Caco-2 (cell line): ENCODE data around the gene PLD4. TPM values are rescaled to one million over a fixed set of nuclear protein-coding genes. Genes with fewer than 3 reads are reported as not detected.

Experiments used
- BruUV-seq: library from RNA; stranded (reverse); fragments of 400-500 nt; replicated peaks from 2 replicates; lab custom pipeline; 2021; lab: Mats Ljungman, UMichigan
- CTCF ChIA-PET: fragments of 300-600 bp; sonication (Branson Sonifier 250); formaldehyde crosslinking; loops from one replicate; lab custom pipeline; 2022; ENCODE audit warnings: antibody characterized with exemption; lab: Charles Lee
- POLR2A ChIA-PET: fragments of 300-600 bp; sonication (Branson Sonifier 250); formaldehyde crosslinking; loops from one replicate; lab custom pipeline; 2022; ENCODE audit warnings: antibody characterized with exemption; lab: Charles Lee
- DNase-seq, 2 experiments: peaks; one replicate each; pipeline versions ENCODE4 v3.0.0 to v3.0.0-alpha.2; 2020 to 2022
- H3K27me3 ChIP-seq: replicated peaks from 2 replicates; pipeline ENCODE4 v1.6.0; 2011; ENCODE audit warnings: low read length; ENCODE audit not compliant: control insufficient read depth, insufficient read depth
- H3K36me3 ChIP-seq: 2 replicates; pipeline ENCODE4 v1.5.1; 2011; ENCODE audit warnings: low read length; ENCODE audit not compliant: control insufficient read depth, insufficient read depth
- H3K4me1 ChIP-seq: fragments of 250-450 bp; sonication (Bioruptor Pico); 2 replicates; pipeline ENCODE4 v1.5.1; 2020; ENCODE audit warnings: mild to moderate bottlenecking
- H3K4me3 ChIP-seq: 2 replicates; pipeline ENCODE4 v1.5.1; 2011; ENCODE audit warnings: low read depth, mild to moderate bottlenecking, control low read depth, low read length
- H3K9me3 ChIP-seq: fragments of 250-450 bp; sonication (Bioruptor Pico); 2 replicates; pipeline ENCODE4 v1.5.1; 2020; ENCODE audit warnings: mild to moderate bottlenecking, moderate library complexity
- H3K27ac Mint-ChIP-seq: one replicate; pipeline ENCODE4 v1.8.0; 2022; ENCODE audit warnings: mixed read lengths; ENCODE audit not compliant: unreplicated experiment
- H3K27me3 Mint-ChIP-seq: one replicate; pipeline ENCODE4 v1.8.0; 2022; ENCODE audit warnings: mixed read lengths; ENCODE audit not compliant: insufficient read depth, unreplicated experiment
- H3K36me3 Mint-ChIP-seq: one replicate; pipeline ENCODE4 v1.8.0; 2022; ENCODE audit warnings: mild to moderate bottlenecking, mixed read lengths; ENCODE audit not compliant: insufficient read depth, unreplicated experiment
- H3K4me1 Mint-ChIP-seq: one replicate; pipeline ENCODE4 v1.8.0; 2022; ENCODE audit warnings: low read depth, mixed read lengths; ENCODE audit not compliant: unreplicated experiment
- H3K4me3 Mint-ChIP-seq: one replicate; pipeline ENCODE4 v1.8.0; 2022; ENCODE audit warnings: mild to moderate bottlenecking, moderate library complexity, mixed read lengths; ENCODE audit not compliant: unreplicated experiment
- H3K9me3 Mint-ChIP-seq: one replicate; pipeline ENCODE4 v1.8.0; 2022; ENCODE audit warnings: mixed read lengths; ENCODE audit not compliant: unreplicated experiment
- intact Hi-C: fragments of 100-400 bp; cut with micrococcal nuclease; formaldehyde crosslinking; loops from one replicate; pipeline ENCODE4 v1.10.0; 2022; ENCODE audit not compliant: unreplicated experiment
- total RNA-seq: library from RNA; stranded (reverse); gene quantifications from 2 replicates; pipeline ENCODE4 v1.2.3, GENCODE V29; 2022
- TF ChIP-seq, protein P1 (sequence below), 2 experiments: fragments of 200-600 bp in 1 of 2; IDR thresholded peaks; 1 replicate in 1 of 2; 2 replicates in 1 of 2; pipeline versions ENCODE4 v1.5.1 to v1.8.0; 2011 to 2022; ENCODE audit warnings: antibody characterized with exemption in 1 of 2, control low read depth in 1 of 2, inconsistent platforms in 1 of 2, low read depth in 1 of 2, low read length in 1 of 2, mild to moderate bottlenecking in 1 of 2, moderate library complexity in 1 of 2; ENCODE audit not compliant: insufficient read depth in 1 of 2, severe bottlenecking in 1 of 2, unreplicated experiment in 1 of 2

PLD4 gene
- total RNA-seq, 1 experiment from 2014 or later: not detected

DNA sequence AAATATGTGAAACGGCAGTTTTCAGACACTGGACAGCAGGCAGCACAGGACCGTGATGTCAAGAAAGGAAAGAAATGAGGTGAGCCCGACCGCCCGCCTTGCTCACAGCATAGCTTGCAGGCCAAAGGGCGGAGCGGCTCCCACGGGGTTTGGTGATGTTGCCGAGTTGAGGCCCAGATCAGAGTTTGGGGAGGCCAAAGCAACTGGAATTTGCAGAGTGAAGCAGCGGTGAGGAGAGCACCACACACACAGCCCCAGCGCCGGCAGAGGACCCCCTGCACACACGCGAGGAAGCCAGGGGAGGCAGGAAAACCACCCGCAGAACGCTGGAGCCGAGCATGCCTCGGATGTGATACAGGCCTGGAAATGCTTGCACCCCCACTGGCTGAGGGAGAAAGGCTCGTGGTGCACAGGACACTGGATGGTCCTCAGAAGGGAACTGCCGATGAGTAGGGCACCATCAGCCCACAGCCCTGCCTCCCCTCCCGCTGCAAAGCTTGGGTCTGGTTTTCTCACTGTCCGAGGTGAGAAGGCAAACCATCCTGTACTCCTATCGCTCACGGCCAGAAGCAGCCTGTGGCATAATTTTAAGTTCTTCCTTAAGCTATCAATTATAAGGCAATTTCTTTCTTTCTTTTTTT lies 25.7 kb upstream of the PLD4 start:
- Mint-ChIP-seq H3K9me3 (peaks cover 11% of the 10 kb centered on the region), H3K27ac (no peak overlapping the region), H3K4me1 (no peaks in the 10 kb centered on the region), H3K4me3 (no peak overlapping the region), H3K27me3 (peaks cover 12% of the 10 kb centered on the region), H3K36me3 (no peaks in the 10 kb centered on the region)
- DNase-seq: no peak
- Histone ChIP-seq H3K36me3 (no peaks in the 10 kb centered on the region), H3K27me3 (no peaks in the 10 kb centered on the region), H3K4me1 (no peaks in the 10 kb centered on the region), H3K4me3 (no peak overlapping the region), H3K9me3 (no peaks in the 10 kb centered on the region)
- intact Hi-C loops: no loop called here
- CTCF ChIA-PET: interaction anchor here (0.5 to 0.8 kb wide), 2 partner anchors 10 to 36 kb away, joined by 3 read pairs; no protein-coding TSS in a partner anchor
- TF ChIP-seq, protein P1, sequence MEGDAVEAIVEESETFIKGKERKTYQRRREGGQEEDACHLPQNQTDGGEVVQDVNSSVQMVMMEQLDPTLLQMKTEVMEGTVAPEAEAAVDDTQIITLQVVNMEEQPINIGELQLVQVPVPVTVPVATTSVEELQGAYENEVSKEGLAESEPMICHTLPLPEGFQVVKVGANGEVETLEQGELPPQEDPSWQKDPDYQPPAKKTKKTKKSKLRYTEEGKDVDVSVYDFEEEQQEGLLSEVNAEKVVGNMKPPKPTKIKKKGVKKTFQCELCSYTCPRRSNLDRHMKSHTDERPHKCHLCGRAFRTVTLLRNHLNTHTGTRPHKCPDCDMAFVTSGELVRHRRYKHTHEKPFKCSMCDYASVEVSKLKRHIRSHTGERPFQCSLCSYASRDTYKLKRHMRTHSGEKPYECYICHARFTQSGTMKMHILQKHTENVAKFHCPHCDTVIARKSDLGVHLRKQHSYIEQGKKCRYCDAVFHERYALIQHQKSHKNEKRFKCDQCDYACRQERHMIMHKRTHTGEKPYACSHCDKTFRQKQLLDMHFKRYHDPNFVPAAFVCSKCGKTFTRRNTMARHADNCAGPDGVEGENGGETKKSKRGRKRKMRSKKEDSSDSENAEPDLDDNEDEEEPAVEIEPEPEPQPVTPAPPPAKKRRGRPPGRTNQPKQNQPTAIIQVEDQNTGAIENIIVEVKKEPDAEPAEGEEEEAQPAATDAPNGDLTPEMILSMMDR (IDR thresholded peaks at IDR 0.05; ENCODE audit: insufficient read depth in 1 of 2, low read depth in 1 of 2, low read length in 1 of 2, severe bottlenecking in 1 of 2, unreplicated experiment in 1 of 2): no peak
- POLR2A ChIA-PET: no interaction called here
- no TSS peak for BruUV-seq

DNA sequence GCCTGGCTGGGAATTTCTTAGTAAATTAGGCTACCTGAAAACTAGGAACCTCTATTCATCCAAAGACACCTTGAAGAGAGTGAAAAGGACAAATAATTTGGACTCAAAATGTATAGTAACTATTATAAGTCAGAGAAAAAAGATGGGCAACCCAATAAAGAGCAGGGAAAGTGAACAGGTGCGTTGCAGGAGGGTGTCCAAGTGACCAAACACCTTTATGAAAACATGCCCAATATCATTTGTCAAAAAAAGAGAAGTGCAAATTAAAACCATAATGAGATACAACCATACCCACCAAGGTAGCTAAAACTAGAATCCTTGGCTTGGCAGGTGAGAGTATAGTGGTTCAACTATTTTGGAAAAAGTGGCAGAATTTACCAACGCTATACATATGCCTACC lies 24.9 kb upstream of the PLD4 start:
- CTCF ChIA-PET: interaction anchor here (0.5 kb wide), 1 partner anchor 9 kb away, joined by 3 read pairs; no protein-coding TSS in a partner anchor
- Mint-ChIP-seq H3K4me1 (no peaks in the 10 kb centered on the region), H3K36me3 (no peaks in the 10 kb centered on the region), H3K4me3 (no peak overlapping the region), H3K9me3 (peaks cover 11% of the 10 kb centered on the region), H3K27me3 (peaks cover 20% of the 10 kb centered on the region), H3K27ac (no peak overlapping the region)
- no peak for DNase-seq
- no TSS peak for BruUV-seq
- POLR2A ChIA-PET: no interaction called here
- Histone ChIP-seq H3K4me3 (no peak overlapping the region), H3K9me3 (no peaks in the 10 kb centered on the region), H3K27me3 (no peaks in the 10 kb centered on the region), H3K4me1 (no peaks in the 10 kb centered on the region), H3K36me3 (no peaks in the 10 kb centered on the region)
- intact Hi-C loops: no loop called here
- TF ChIP-seq, protein P1 (IDR thresholded peaks at IDR 0.05; ENCODE audit: insufficient read depth in 1 of 2, low read depth in 1 of 2, low read length in 1 of 2, severe bottlenecking in 1 of 2, unreplicated experiment in 1 of 2): no peak

DNA sequence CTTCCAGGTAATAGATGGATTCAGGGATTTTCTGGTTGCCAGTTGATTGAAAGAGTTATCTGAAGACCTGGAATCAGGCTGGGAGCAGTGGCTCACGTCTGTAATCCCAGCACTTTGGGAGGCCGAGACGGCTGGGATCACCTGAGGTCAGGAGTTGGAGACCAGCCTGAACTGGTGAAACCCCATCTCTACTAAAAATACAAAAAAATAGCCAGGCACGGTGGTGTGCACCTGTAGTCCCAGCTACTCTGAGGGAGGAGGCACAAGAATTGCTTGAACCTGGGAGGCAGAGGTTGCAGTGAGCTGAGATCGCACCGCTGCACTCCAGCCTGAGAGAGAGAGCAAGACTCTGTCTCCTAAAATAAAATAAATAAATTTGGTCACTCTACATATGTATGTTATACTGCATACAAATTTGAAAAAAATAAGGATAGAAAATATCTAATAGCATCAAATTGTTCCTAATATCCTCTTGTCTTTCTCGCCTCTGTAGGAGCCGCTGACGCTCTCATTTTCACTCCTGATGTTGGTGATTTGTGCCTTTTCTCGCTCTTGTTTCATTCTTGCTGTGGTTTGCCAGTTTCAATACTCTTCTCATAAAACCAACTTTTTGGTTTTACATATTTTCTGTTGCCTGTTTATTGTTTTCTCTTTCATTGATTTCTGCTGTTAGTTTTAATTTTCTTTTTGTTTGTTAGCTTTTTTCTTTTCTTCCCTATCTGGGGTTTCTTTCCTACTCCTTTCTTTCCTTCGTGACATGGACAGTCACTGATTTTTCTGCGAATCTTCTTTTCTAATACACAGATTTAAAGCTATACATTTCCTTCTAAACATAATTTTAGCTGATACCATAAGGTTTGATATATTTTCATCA lies 23.8 kb upstream of the PLD4 start:
- H3K4me1 Mint-ChIP-seq: no peaks in the 10 kb centered on the region
- Histone ChIP-seq H3K36me3 (no peaks in the 10 kb centered on the region), H3K4me3 (no peak overlapping the region), H3K27me3 (no peaks in the 10 kb centered on the region), H3K9me3 (no peaks in the 10 kb centered on the region), H3K4me1 (no peaks in the 10 kb centered on the region)
- intact Hi-C loops: no loop called here
- H3K36me3 Mint-ChIP-seq: no peaks in the 10 kb centered on the region
- H3K9me3 Mint-ChIP-seq: peaks cover 11% of the 10 kb centered on the region
- no peak overlapping the region for H3K4me3 Mint-ChIP-seq
- TF ChIP-seq, protein P1 (IDR thresholded peaks at IDR 0.05; ENCODE audit: insufficient read depth in 1 of 2, low read depth in 1 of 2, low read length in 1 of 2, severe bottlenecking in 1 of 2, unreplicated experiment in 1 of 2): no peak
- BruUV-seq: no TSS peak
- ChIA-PET CTCF (no interaction called here), POLR2A (no interaction called here)
- no peak overlapping the region for H3K27ac Mint-ChIP-seq
- no peak for DNase-seq
- H3K27me3 Mint-ChIP-seq: peaks cover 23% of the 10 kb centered on the region
